Esophagus squamous epithelium (tissue), 4 donors: ENCODE measurements around the gene MYO5A.
A peak's percentile ranks its signal among the peaks of the same experiment; 100 is the strongest.

Source experiments
- CTCF ChIP-seq, 6 experiments: fragments of 450-650 bp in 4 of 6; fragments of 200-600 bp in 2 of 6; sonication (generic) in 2 of 6; IDR thresholded peaks; one replicate each; pipeline ENCODE4 v1.5.1; 2016 to 2019; ENCODE audit warnings: antibody characterized with exemption in 6 of 6, mild to moderate bottlenecking in 4 of 6, moderate library complexity in 4 of 6
- POLR2A ChIP-seq, 4 donors: fragments of 450-650 bp; IDR thresholded peaks; one replicate each; pipeline ENCODE4 v1.6.1; 2017; ENCODE audit warnings: antibody characterized with exemption in 4 of 4, mild to moderate bottlenecking in 4 of 4, moderate library complexity in 3 of 4

GRCh38 chr15:52261498-52262242 is 267.0 kb downstream of the MYO5A start:
- TF ChIP-seq CTCF (IDR thresholded peaks at IDR 0.05) (peak in 2 of 6 experiments; percentile 11 to 15), POLR2A (IDR thresholded peaks at IDR 0.05) (no peak)
